Myocyte (in vitro differentiated cells): ENCODE measurements around the gene MYO18B. TPM values are rescaled to one million over a fixed set of nuclear protein-coding genes. Genes with fewer than 3 reads are reported as not detected.

ENCODE experiments used
- DNase-seq: peaks from one replicate; pipeline ENCODE4 v3.0.0-alpha.2; 2012; ENCODE audit warnings: low read depth
- total RNA-seq: library from RNA; depleted of rRNA; stranded (reverse); fragments of >200 nt; gene quantifications from 2 replicates; pipeline ENCODE4 v1.2.3, GENCODE V29; 2014

The MYO18B gene
- total RNA-seq, 1 donor from 2014 or later: 165 TPM

- DNase-seq: no peak
Measured at GRCh38 chr22:25845985-25846745, 104.2 kb downstream of the MYO18B start.

- no peak for DNase-seq
Measured at GRCh38 chr22:25847451-25847850, 105.5 kb downstream of the MYO18B start.

- DNase-seq: no peak
Measured at GRCh38 chr22:25848954-25849353, 107.0 kb downstream of the MYO18B start.

- DNase-seq: no peak
Measured at GRCh38 chr22:25849522-25849921, 107.5 kb downstream of the MYO18B start.

DNA sequence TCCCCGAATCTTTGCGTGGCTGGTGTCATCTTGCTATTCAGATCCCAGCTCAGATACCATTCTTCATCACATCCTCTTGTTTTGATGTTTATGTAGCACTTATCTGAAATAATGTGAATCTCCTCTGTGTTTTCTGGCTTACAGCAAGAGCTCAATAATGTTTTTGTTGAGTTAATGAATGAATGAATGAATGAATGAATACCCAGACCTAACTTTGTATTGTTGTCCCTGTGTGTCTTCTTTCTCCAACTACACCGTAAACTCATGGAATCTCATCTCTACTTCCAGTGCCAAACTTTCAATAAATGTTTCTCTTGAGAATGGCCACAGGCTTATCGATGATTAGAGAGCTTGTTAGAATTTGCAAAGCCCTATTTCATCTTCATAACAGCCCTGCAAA, 110.2 kb downstream of the MYO18B start:
- no peak for DNase-seq

DNA sequence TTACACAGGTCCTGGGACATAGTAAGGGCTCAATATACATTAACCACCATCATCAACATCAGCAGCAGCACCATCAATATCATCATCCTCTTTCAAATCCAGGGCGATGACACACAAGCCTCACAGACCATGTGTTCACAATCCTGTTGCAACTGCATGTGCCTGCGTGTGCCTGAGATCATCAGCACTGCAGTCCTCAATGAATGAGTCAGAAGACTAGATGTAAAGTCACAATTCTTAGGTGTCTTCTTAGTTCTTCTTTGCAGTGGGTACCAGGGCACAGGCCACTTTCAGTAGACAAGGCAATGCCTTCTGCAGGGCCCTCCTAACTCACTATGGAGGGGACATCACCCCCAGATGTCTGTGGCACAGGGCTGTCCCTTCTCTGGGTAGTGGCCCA, 111.1 kb downstream of the MYO18B start:
- peak; percentile 40 for DNase-seq

- no peak for DNase-seq
Measured at GRCh38 chr22:25853501-25854284, 111.7 kb downstream of the MYO18B start.

GRCh38 chr22:25869771-25870170, 127.8 kb downstream of the MYO18B start:
- DNase-seq: no peak

DNA sequence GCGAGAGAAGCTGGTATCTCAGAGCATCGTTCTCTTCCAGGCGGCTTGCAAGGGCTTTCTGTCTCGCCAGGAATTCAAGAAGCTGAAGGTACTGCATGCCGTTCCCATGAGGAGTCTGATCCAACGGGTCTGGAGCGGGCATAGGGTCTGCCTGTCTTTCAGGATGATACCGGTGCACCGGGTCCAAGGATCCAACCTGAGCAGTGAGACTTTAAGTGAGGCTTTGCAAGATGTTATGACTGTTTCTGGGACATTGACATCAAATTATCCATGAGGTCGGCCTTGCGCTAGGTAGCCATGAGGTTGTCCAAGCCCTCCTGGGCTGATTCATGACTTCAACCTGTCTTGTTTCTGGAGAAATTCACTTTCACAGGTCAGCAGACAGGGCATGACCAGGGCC, 132.3 kb downstream of the MYO18B start:
- no peak for DNase-seq

GRCh38 chr22:25875461-25875860, 133.5 kb downstream of the MYO18B start:
- DNase-seq: no peak

GRCh38 chr22:25876871-25877270, 134.9 kb downstream of the MYO18B start:
- no peak for DNase-seq

GRCh38 chr22:25878933-25879332, 136.9 kb downstream of the MYO18B start:
- peak; percentile 16 for DNase-seq

DNA sequence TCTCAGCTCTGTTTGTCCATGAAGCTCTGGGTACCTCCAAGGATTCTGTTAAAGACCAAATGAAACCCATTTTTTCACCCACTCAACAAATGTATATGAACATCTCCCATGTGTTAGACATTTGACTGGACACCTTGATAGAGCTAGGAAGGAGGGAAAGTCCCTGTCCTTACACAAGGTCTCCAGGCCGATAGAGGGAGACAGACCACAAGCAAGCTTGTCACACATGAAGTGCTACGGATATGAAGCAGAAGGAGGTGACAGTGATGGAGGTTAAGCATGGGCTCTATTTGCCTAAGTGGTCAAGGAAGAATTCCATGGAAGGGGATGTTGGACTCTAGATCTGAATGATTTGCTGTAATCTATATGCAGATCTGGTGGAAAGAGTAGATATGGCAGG, 138.5 kb downstream of the MYO18B start:
- DNase-seq: no peak

DNA sequence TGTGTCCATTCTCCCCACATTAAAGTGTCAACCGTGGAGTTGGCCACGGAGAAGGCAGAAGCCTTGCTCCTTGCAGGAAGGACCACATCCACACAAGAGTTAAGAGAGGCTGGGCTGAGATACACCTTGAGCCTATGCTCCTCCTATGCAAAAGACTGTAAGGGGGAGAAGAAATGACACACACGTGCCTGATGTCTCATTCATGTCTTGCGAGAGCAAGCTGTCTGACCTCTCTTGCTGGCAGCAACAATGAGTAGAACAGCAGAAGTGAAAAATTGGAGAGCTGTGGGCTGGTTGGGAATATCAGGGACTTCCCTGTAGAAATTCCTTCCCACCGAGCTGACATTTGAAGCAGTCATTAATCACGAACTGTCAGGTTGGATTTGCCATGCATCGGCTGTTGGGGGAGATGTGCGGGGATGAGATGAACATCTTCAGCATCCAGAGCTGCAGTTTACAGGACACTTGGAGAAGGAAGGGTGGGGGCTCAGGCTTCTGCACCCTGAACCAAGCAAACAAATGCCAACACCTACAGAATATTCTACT, 139.3 kb downstream of the MYO18B start:
- DNase-seq: no peak

DNA sequence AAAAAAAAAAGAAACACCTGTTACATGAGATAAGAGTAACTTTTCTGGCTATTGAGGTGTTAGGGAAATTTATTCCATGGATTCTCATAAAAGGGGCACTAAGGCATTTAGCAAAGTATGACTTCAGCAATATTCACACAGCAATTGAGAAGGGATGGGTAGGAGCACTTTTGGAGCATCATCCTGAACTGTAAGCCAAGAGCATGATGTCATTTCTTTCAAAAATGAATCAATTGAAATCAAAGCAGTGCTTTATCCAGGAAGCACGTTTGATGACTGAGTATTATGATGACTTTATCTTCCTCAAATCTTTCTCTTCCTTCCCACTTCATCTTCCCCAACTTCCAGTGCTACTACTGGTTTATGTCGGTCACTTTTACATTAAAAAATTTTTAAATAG, 140.4 kb downstream of the MYO18B start:
- no peak for DNase-seq

DNA sequence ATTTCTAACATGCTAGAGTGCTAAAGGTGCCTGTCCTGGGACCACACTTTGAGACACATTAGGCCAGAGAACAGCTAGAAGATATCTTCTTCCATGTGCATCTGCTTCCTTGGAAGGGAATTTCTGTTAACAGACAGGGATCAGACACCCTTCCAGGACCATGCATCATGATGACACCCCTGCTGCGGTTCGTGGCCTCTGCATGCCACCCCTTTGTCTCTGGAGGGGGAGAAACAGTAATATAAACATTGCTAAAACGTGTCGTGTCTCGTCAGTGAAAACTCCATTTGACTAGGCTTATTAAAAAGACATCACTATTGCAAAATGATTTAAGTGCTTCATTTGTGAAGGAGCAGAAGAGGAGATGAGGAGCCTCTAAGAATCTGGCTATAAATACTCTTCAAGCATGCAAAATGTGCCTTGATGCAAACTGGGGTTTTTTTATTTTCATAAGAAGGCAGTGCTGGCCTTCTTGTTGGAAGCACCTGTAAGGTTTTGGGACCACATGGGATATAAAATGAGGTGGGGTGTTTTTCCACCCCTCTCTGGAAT, 141.6 kb downstream of the MYO18B start:
- no peak for DNase-seq

DNA sequence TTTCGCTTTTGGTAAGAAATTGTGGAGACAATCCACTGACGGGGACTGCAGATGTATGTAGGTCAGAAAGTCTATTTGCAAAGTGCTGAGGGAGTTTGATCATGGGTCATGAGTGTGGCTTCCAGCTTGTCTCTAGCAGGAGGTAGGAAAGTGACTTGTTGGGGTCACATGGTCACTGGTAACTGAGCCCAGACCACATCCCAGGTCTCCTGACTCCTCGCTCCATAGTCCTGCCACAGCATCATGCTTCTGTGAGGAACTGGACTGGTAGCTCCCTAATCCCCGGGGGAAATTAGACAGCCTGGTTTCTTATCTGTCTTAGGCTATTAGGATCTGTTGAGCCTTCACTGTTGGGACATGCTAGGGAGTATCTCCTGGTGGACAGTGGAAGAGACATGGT, 142.1 kb downstream of the MYO18B start:
- DNase-seq: peak; percentile 18

DNA sequence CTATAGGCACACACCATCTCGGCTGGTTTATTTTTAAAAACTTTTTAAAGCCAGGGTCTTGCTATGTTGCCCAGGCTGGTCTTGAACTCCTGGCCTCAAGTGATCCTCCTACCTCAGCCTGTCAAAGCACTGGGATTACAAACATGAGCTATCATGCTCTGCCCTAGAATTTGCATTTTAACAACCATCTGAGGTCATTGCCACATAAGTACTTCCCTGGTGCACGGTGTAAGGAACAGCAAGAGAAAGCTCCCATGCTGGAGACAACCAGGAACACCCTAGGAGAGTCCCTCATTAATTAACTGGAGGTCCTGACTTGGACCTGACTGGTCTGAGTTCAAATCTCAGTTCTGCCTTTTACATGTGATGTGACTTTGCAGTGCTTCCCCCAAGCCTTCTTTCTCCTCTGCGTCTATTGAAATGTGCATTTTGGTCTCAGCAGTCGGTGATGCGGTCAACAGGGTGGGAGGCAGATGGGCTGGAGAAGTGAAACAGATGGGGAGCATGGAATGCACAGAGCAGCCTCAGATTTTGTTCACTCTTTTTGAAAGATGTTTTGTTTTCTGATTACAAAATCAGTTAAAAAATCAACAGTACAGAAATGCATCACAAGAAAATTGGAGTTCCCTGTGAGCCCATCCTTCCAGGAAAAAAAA, 146.5 kb downstream of the MYO18B start:
- no peak for DNase-seq

DNA sequence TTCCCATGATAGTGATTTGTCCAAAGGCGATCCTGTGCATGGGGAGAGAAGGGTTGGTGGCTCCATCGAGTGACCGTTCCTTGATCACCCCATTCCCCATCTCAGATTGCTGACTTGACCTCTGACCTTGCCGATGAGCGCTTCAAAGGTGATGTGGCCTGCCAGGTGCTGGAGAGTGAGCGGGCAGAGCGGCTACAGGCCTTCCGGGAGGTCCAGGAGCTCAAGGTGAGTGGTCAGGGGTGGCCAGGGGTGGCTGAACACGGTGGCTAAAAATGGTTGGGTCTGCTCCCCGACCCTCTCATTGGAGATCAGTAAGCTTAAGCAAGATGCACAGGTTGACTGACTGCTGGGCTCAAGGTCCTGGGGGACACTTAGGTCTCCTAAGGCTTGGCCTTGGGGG, 148.7 kb downstream of the MYO18B start:
- DNase-seq: no peak

DNA sequence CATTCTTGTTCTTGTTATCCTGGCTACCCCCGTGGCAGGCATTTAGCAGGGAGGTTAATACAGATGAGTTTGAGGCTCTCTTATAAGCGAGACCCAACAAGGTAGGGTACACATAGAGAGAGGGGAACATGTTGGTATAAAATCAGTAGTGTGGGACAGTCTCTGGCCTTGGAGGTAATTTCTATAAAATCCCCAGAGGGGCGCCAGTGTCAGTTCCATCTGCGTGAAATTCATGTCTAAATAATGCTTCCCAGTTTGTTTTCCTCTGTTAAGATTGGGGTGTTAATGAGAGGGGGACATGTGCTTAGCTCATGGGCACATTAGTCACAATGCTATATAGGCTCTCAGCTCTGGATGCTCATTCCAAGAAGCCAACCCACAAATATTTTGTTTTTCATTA, 150.7 kb downstream of the MYO18B start:
- no peak for DNase-seq

- no peak for DNase-seq
Measured at GRCh38 chr22:25895678-25896077, 153.7 kb downstream of the MYO18B start.

DNA sequence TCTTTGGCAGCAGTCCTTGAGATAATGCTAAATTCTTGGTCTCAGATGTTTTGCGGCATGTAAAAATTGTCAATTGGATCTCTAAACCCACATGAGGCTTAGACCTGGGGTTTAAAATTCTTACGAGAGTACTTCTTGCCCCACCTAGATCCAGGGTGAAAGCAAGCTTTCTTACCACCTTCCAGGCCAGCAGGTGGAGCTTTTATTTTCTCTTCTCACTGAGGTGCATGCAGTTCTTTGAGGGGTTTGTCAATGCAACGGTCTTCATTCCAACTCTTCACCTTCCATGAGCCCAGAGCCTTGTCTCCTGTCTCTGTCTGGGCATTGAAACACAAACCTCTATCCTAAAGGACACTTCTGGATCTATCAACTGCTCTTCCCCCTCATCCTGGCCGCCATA, 154.1 kb downstream of the MYO18B start:
- DNase-seq: no peak
